Hepatocyte (in vitro differentiated cells): ENCODE measurements around the gene HIP1R.

Experiments used
- EZH2 ChIP-seq: fragments of 200-600 bp; sonication (generic); IDR thresholded peaks from 2 replicates; pipeline ENCODE4 v1.6.1; 2016; ENCODE audit warnings: antibody characterized with exemption, mild to moderate bottlenecking, borderline replicate concordance
- TF ChIP-seq, protein P1 (sequence below): fragments of 200-600 bp; sonication (generic); IDR thresholded peaks from 2 replicates; pipeline ENCODE4 v1.5.1; 2016; ENCODE audit warnings: antibody characterized with exemption, mild to moderate bottlenecking; ENCODE audit not compliant: poor library complexity

DNA sequence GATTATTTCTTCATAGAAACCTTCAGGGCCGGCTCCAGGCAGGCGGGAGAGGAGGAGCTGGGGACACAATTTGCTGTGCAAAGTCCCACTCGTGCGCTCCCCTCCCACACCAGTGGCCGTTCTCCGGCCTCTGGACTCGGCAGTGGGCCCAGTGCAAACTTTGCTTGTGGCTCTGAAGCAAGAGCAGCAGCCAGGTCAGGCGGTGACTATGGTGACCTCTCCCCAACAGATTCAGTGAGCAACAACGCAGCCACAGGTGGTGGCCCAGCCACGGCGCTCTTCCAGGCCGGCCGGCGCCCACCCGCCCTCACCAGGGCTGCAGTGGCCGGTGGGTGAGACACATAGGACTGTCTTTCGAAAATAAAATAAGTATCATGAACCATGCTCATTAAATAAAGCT, 31.1 kb downstream of the HIP1R start:
- TF ChIP-seq, protein P1, sequence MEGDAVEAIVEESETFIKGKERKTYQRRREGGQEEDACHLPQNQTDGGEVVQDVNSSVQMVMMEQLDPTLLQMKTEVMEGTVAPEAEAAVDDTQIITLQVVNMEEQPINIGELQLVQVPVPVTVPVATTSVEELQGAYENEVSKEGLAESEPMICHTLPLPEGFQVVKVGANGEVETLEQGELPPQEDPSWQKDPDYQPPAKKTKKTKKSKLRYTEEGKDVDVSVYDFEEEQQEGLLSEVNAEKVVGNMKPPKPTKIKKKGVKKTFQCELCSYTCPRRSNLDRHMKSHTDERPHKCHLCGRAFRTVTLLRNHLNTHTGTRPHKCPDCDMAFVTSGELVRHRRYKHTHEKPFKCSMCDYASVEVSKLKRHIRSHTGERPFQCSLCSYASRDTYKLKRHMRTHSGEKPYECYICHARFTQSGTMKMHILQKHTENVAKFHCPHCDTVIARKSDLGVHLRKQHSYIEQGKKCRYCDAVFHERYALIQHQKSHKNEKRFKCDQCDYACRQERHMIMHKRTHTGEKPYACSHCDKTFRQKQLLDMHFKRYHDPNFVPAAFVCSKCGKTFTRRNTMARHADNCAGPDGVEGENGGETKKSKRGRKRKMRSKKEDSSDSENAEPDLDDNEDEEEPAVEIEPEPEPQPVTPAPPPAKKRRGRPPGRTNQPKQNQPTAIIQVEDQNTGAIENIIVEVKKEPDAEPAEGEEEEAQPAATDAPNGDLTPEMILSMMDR: no peak
- no peak for TF ChIP-seq EZH2
